ENCODE results near the gene LRRC59. TPM values are rescaled to one million over a fixed set of nuclear protein-coding genes. Genes with fewer than 3 reads are reported as not detected.

Gene LRRC59
- total and polyA plus RNA-seq, 2 of the 13 experiments (the other 11 are each of a cell fraction or from before 2014, with no cell fraction given): 87.3 to 222 TPM

- TF ChIP-seq ZNF367 (CRISPR knock-in tag; IDR thresholded peaks at IDR 0.05; ENCODE audit: borderline replicate concordance) (no peak), BRF2 (CRISPR knock-in tag; IDR thresholded peaks at IDR 0.05) (no peak), ZUFSP (CRISPR knock-in tag; IDR thresholded peaks at IDR 0.05; ENCODE audit: borderline replicate concordance) (no peak), KLF6 (CRISPR knock-in tag; IDR thresholded peaks at IDR 0.05) (no peak), THAP8 (CRISPR knock-in tag; IDR thresholded peaks at IDR 0.05; ENCODE audit: borderline replicate concordance) (no peak), SMC3 (IDR thresholded peaks at IDR 0.05; ENCODE audit: low read length) (peak; percentile 74), KMT2A (CRISPR knock-in tag; IDR thresholded peaks at IDR 0.05) (0 out of 2 replicates have a peak, but pooled peaks have one; percentile 13), HMG20A (CRISPR knock-in tag; IDR thresholded peaks at IDR 0.05; ENCODE audit: borderline replicate concordance) (no peak), ZNF274 (CRISPR knock-in tag; IDR thresholded peaks at IDR 0.05) (0 out of 2 replicates have a peak, but pooled peaks have one; percentile 22), RARA (CRISPR knock-in tag; IDR thresholded peaks at IDR 0.05) (no peak), HNRNPLL (IDR thresholded peaks at IDR 0.05; ENCODE audit: low read depth, low read length, poor library complexity, severe bottlenecking) (no peak), NFRKB (IDR thresholded peaks at IDR 0.05) (no peak), FOXO1 (CRISPR knock-in tag; IDR thresholded peaks at IDR 0.05) (peak; percentile 61; the same call in 1 of the 2 replicates), FOSL2 (CRISPR knock-in tag; IDR thresholded peaks at IDR 0.05) (peak; percentile 11; the same call in 1 of the 2 replicates), PHF21A (CRISPR knock-in tag; IDR thresholded peaks at IDR 0.05) (0 out of 2 replicates have a peak, but pooled peaks have one; percentile 30), NAIF1 (CRISPR knock-in tag; IDR thresholded peaks at IDR 0.05; ENCODE audit: borderline replicate concordance) (no peak), ZNF629 (CRISPR knock-in tag; conservative IDR thresholded peaks at IDR 0.05) (no peak), HHEX (CRISPR knock-in tag; IDR thresholded peaks at IDR 0.05) (no peak), ZNF34 (CRISPR knock-in tag; IDR thresholded peaks at IDR 0.05; ENCODE audit: borderline replicate concordance) (no peak), ZNF891 (CRISPR knock-in tag; IDR thresholded peaks at IDR 0.05) (0 out of 2 replicates have a peak, but pooled peaks have one; percentile 21), USF2 (IDR thresholded peaks at IDR 0.05; ENCODE audit: low read depth, low read length) (no peak), USF2 (CRISPR knock-in tag; IDR thresholded peaks at IDR 0.05; ENCODE audit: borderline replicate concordance) (peak; percentile 21; the same call in 1 of the 2 replicates)
- TF ChIP-seq, protein P1, sequence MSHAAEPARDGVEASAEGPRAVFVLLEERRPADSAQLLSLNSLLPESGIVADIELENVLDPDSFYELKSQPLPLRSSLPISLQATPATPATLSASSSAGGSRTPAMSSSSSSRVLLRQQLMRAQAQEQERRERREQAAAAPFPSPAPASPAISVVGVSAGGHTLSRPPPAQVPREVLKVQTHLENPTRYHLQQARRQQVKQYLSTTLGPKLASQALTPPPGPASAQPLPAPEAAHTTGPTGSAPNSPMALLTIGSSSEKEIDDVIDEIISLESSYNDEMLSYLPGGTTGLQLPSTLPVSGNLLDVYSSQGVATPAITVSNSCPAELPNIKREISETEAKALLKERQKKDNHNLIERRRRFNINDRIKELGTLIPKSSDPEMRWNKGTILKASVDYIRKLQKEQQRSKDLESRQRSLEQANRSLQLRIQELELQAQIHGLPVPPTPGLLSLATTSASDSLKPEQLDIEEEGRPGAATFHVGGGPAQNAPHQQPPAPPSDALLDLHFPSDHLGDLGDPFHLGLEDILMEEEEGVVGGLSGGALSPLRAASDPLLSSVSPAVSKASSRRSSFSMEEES (CRISPR knock-in tag; IDR thresholded peaks at IDR 0.05): no peak
Observed at GRCh38 chr17:50361561-50362480, 35.5 kb downstream of the LRRC59 start (continued).

Data from HepG2 (cell line).